Loucy (cell line): ENCODE measurements around the gene RAD51B.
"Not testable (repeated sequence)": the region's sequence is repeated elsewhere in the genome, so short reads cannot be mapped to it uniquely, and the experiment has no call there.

Source experiments
- H2AFZ ChIP-seq: fragments of 200-600 bp; sonication (generic); 2 replicates; pipeline ENCODE4 v1.6.0; 2016; ENCODE audit warnings: antibody characterized with exemption, mild to moderate bottlenecking, low read length, moderate library complexity
- H3F3A ChIP-seq: fragments of 200-600 bp; 2 replicates; pipeline ENCODE4 v1.6.0; 2016; ENCODE audit warnings: antibody characterized with exemption, low read depth, mild to moderate bottlenecking
- H3K27me3 ChIP-seq: fragments of 200-600 bp; sonication (generic); 2 replicates; pipeline ENCODE4 v1.6.1; 2014; ENCODE audit warnings: low read length, mild to moderate bottlenecking; ENCODE audit not compliant: insufficient read depth, poor library complexity, severe bottlenecking
- H3K36me3 ChIP-seq: fragments of 200-600 bp; sonication (generic); 2 replicates; pipeline ENCODE4 v1.6.1; 2016; ENCODE audit warnings: low read length; ENCODE audit not compliant: insufficient read depth
- H3K4me1 ChIP-seq: fragments of 200-600 bp; sonication (generic); 2 replicates; pipeline ENCODE4 v1.5.1; 2014; ENCODE audit warnings: low read length, mild to moderate bottlenecking; ENCODE audit not compliant: insufficient read depth, poor library complexity, severe bottlenecking
- H3K4me2 ChIP-seq: fragments of 200-600 bp; sonication (generic); 2 replicates; pipeline ENCODE4 v1.6.0; 2014; ENCODE audit warnings: antibody characterized with exemption, low read length, low read depth, mild to moderate bottlenecking; ENCODE audit not compliant: poor library complexity, severe bottlenecking
- H3K4me3 ChIP-seq: fragments of 200-600 bp; sonication (generic); 2 replicates; pipeline ENCODE4 v1.5.1; 2014; ENCODE audit warnings: low read length, mild to moderate bottlenecking, mixed read lengths; ENCODE audit not compliant: poor library complexity, severe bottlenecking
- H3K79me2 ChIP-seq: fragments of 200-600 bp; sonication (generic); 2 replicates; pipeline ENCODE4 v1.6.1; 2014; ENCODE audit warnings: low read length; ENCODE audit not compliant: insufficient read depth
- H3K9ac ChIP-seq: fragments of 200-600 bp; sonication (generic); 2 replicates; pipeline ENCODE4 v1.6.0; 2014; ENCODE audit warnings: mild to moderate bottlenecking, low read depth, low read length, moderate library complexity; ENCODE audit not compliant: poor library complexity, severe bottlenecking
- H3K9me2 ChIP-seq: fragments of 200-600 bp; sonication (generic); replicated peaks from 2 replicates; pipeline ENCODE4 v1.6.1; 2016; ENCODE audit warnings: low read depth, low read length, mixed read lengths
- H3K9me3 ChIP-seq: fragments of 200-600 bp; sonication (generic); 2 replicates; pipeline ENCODE4 v1.6.1; 2014; ENCODE audit warnings: mild to moderate bottlenecking, antibody characterized with exemption, low read length, low read depth; ENCODE audit not compliant: insufficient read depth
- H4K20me1 ChIP-seq: fragments of 200-600 bp; sonication (generic); 2 replicates; pipeline ENCODE4 v1.6.0; 2014; ENCODE audit warnings: antibody characterized with exemption, low read length, mild to moderate bottlenecking; ENCODE audit not compliant: insufficient read depth, poor library complexity, severe bottlenecking
- CTCF ChIP-seq: fragments of 200-600 bp; sonication (generic); conservative IDR thresholded peaks from 2 replicates; pipeline ENCODE4 v1.5.1; 2014; ENCODE audit warnings: mild to moderate bottlenecking, antibody characterized with exemption, low read length
- EZH2phosphoT487 ChIP-seq: fragments of 200-600 bp; IDR thresholded peaks from 2 replicates; pipeline ENCODE4 v1.6.1; 2018; ENCODE audit warnings: antibody characterized with exemption, mild to moderate bottlenecking, moderate library complexity, borderline replicate concordance

The RAD51B gene

GRCh38 chr14:68297876-68298468, 478.4 kb downstream of the RAD51B start:
- TF ChIP-seq CTCF (peak; percentile 32; the same call in 1 of the 2 replicates), EZH2phosphoT487 (no peak)
- Histone ChIP-seq H3K9me2 (no peaks in the 10 kb centered on the region), H4K20me1 (no peaks in the 10 kb centered on the region), H3K4me1 (peaks cover 52% of the 10 kb centered on the region), H2AFZ (no peak overlapping the region), H3K4me2 (no peak overlapping the region), H3K79me2 (no peaks in the 10 kb centered on the region), H3K4me3 (no peak overlapping the region), H3K9ac (peak overlapping the region; percentile 1), H3K36me3 (no peaks in the 10 kb centered on the region), H3K27me3 (no peaks in the 10 kb centered on the region), H3F3A (no peaks in the 10 kb centered on the region), H3K9me3 (no peaks in the 10 kb centered on the region)

- H3K9me3 ChIP-seq, result no peaks in the 10 kb centered on the region
- TF ChIP-seq EZH2phosphoT487 (no peak), CTCF (no peak)
- no peaks in the 10 kb centered on the region for H3K79me2 ChIP-seq
- no peak overlapping the region for H2AFZ ChIP-seq
- H3K27me3 ChIP-seq, result no peaks in the 10 kb centered on the region
- no peaks in the 10 kb centered on the region for H4K20me1 ChIP-seq
- H3K4me3 ChIP-seq, result no peak overlapping the region
- H3F3A ChIP-seq, result no peaks in the 10 kb centered on the region
- H3K9me2 ChIP-seq, result no peaks in the 10 kb centered on the region
- H3K36me3 ChIP-seq, result no peaks in the 10 kb centered on the region
- no peak overlapping the region for H3K4me2 ChIP-seq
- no peak overlapping the region for H3K9ac ChIP-seq
- H3K4me1 ChIP-seq, result peaks cover 27% of the 10 kb centered on the region
Measured at GRCh38 chr14:68300608-68301007, 481.0 kb downstream of the RAD51B start.

- no peaks in the 10 kb centered on the region for H3K9me2 ChIP-seq
Measured at GRCh38 chr14:68301219-68301618, 481.6 kb downstream of the RAD51B start.

GRCh38 chr14:68302938-68303337, 483.4 kb downstream of the RAD51B start:
- H3K9me3 ChIP-seq, H2AFZ ChIP-seq, H4K20me1 ChIP-seq, H3K4me3 ChIP-seq, H3K4me2 ChIP-seq, H3K9ac ChIP-seq, H3F3A ChIP-seq, H3K36me3 ChIP-seq, H3K27me3 ChIP-seq, H3K9me2 ChIP-seq, H3K79me2 ChIP-seq: not testable (repeated sequence)
- H3K4me1 ChIP-seq, result peaks cover 17% of the 10 kb centered on the region

More at GRCh38 chr14:68301219-68301618, 481.6 kb downstream of the RAD51B start:
- H3K4me1 ChIP-seq, result peaks cover 21% of the 10 kb centered on the region
- no peaks in the 10 kb centered on the region for H3K79me2 ChIP-seq
- H4K20me1 ChIP-seq, result no peaks in the 10 kb centered on the region
- H3K4me3 ChIP-seq, result no peak overlapping the region
- no peak overlapping the region for H2AFZ ChIP-seq
- no peak for TF ChIP-seq CTCF
- no peak for TF ChIP-seq EZH2phosphoT487
- no peaks in the 10 kb centered on the region for H3K36me3 ChIP-seq
- H3F3A ChIP-seq, result no peaks in the 10 kb centered on the region
- H3K9me3 ChIP-seq, result no peaks in the 10 kb centered on the region
- no peaks in the 10 kb centered on the region for H3K27me3 ChIP-seq
- H3K9ac ChIP-seq, result no peak overlapping the region
- no peak overlapping the region for H3K4me2 ChIP-seq
